Mucosa of rectum (tissue), 2 donors: ENCODE measurements around the gene SPIC.

ENCODE experiments used
- H3K27ac ChIP-seq, 2 donors: one replicate each; pipeline ENCODE4 v1.7.0; 2013; ENCODE audit warnings: inconsistent platforms in 2 of 2, low read depth in 2 of 2, low read length in 2 of 2
- H3K27me3 ChIP-seq, 2 donors: one replicate each; pipeline ENCODE4 v1.7.0; 2013; ENCODE audit warnings: low read length in 2 of 2; ENCODE audit not compliant: control insufficient read depth in 2 of 2, insufficient read depth in 2 of 2
- H3K36me3 ChIP-seq, 2 donors: one replicate each; pipeline ENCODE4 v1.7.0; 2013; ENCODE audit warnings: low read length in 2 of 2; ENCODE audit not compliant: control insufficient read depth in 2 of 2, insufficient read depth in 2 of 2
- H3K4me1 ChIP-seq, 2 donors: one replicate each; pipeline ENCODE4 v1.7.0; 2013; ENCODE audit warnings: low read length in 2 of 2, mild to moderate bottlenecking in 1 of 2; ENCODE audit not compliant: control insufficient read depth in 2 of 2, insufficient read depth in 2 of 2
- H3K4me3 ChIP-seq, 2 donors: one replicate each; pipeline ENCODE4 v1.7.0; 2013; ENCODE audit warnings: low read length in 2 of 2
- H3K9ac ChIP-seq, 2 donors: one replicate each; pipeline ENCODE4 v1.7.0; 2013; ENCODE audit warnings: low read length in 2 of 2, low read depth in 1 of 2, mild to moderate bottlenecking in 1 of 2
- H3K9me3 ChIP-seq, 2 donors: one replicate each; pipeline ENCODE4 v1.7.0; 2013; ENCODE audit warnings: low read length in 2 of 2; ENCODE audit not compliant: control insufficient read depth in 2 of 2
- donor health status: healthy.
- donor health status: Normal muscosa, but diverticular disease.

The SPIC gene

DNA sequence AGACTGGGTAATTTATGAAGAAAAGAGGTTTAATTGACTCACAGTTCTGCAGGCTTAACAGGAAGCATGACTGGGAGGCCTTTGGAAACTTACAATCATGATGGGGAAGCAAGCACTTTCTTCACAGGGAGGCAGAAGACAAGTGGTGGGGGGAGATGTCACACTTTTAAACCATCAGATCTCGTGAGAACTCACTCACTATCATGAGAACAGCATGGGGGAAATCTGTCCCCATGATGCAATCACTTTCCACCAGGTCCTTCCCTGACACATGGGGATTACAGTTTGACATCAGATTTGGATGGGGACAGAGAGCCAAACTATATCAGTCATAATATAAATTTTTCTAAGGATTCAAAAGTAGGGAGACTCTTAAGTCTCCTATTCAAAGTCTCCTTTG lies 46.0 kb downstream of the SPIC start:
- Histone ChIP-seq H3K9me3 (no peaks in the 10 kb centered on the region), H3K9ac (no peak overlapping the region), H3K27ac (no peak overlapping the region), H3K27me3 (no peaks in the 10 kb centered on the region), H3K4me3 (no peak overlapping the region), H3K36me3 (no peaks in the 10 kb centered on the region), H3K4me1 (no peaks in the 10 kb centered on the region)

DNA sequence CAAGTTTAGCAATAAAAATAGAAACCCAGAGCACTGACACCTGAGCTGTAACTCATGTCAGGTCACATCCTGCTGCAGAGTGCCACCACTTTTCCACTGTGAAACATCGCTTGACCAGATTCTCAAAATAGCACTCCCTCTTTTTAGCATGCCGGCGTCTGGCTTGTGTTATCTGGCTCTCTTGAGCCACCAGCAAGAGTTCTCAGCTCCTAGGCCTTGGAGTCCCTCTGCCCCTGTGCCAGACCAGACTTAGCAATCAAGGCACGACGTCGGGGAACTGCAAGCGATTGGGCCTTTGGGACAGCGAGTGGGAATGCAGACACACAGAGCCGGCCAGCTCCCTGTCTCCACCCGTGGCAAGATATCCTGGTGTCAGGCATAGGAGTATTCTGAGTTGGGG lies 52.5 kb downstream of the SPIC start:
- Histone ChIP-seq H3K4me3 (no peak overlapping the region), H3K27me3 (no peaks in the 10 kb centered on the region), H3K4me1 (no peaks in the 10 kb centered on the region), H3K27ac (no peak overlapping the region), H3K36me3 (no peaks in the 10 kb centered on the region), H3K9me3 (no peaks in the 10 kb centered on the region), H3K9ac (no peak overlapping the region)

DNA sequence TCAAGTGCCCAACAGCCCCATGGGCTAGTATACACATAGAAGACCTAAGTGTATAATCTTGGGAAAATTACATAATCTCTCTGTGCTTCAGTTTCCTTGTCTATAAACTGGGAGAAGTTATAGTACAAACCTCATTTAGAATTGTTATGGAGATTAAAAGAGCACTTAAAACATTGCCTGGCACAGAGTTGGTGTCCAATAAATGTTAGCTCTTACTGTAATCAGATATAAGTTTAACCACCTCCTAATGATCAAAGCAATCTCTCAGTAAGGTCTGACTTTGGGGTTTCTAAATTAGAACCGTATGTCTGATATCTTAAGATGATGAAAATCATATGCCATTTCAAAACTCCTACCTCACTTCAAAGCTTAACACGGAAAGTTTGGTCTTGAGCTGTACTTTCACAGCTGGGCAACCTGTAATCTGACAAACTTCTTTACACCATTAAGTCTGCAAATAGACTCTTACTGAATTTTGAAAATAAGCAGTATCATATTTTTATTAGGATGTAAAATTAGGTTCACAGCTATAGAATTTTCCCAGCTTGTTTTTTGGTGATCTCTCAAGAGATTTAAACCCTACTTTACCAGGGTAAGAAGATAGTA lies 61.0 kb downstream of the SPIC start:
- Histone ChIP-seq H3K4me1 (peaks cover 0 to 2% of the 10 kb centered on the region in 2 donors), H3K27me3 (no peaks in the 10 kb centered on the region), H3K36me3 (no peaks in the 10 kb centered on the region), H3K9me3 (no peaks in the 10 kb centered on the region), H3K9ac (no peak overlapping the region), H3K27ac (no peak overlapping the region), H3K4me3 (no peak overlapping the region)
